SK-N-DZ (cell line): ENCODE measurements around the gene EXOC3L1.

Experiments
- DNase-seq: peaks from one replicate; pipeline ENCODE4 v3.0.0-alpha.2; 2015; ENCODE audit warnings: low spot score

The EXOC3L1 gene

DNA sequence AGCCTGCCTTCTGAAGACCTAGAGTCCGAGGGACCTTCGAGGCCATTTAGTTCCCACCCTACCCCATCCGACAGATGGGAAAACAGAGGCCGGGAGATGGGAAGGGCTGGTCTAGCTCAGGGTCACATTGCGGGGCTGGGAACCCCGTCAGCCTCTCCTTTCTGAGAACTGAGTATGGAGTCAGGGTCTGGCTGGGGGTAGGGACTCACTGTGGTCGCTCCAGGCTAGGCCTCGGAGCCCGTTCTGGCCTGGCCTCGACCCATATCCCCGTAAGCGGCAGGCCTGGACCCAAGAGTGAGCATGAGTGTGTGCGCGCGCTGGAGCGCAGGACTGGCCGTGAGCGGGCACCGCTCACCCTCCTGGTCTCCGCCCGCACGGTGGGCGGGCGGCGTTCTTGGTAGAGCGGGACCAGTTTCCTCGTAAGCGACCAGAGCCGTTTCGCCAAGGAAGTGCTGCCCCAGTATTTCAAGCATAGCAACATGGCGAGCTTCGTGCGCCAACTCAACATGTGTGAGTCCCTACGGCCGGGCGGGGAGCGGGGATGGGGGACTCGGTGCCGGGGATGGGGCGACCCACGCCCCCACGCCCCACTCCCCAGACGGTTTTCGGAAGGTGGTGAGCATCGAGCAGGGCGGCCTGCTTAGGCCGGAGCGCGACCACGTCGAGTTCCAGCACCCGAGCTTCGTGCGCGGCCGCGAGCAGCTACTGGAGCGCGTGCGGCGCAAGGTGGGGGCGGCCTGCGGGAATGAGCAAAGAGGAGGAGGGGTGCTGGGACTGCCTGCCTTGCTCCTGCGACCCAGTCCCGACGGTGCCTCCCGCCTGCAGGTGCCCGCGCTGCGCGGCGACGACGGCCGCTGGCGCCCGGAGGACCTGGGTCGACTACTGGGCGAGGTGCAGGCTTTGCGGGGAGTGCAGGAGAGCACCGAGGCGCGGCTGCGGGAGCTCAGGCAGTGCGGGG, 24.5 kb downstream of the EXOC3L1 start:
- DNase-seq = no peak

DNA sequence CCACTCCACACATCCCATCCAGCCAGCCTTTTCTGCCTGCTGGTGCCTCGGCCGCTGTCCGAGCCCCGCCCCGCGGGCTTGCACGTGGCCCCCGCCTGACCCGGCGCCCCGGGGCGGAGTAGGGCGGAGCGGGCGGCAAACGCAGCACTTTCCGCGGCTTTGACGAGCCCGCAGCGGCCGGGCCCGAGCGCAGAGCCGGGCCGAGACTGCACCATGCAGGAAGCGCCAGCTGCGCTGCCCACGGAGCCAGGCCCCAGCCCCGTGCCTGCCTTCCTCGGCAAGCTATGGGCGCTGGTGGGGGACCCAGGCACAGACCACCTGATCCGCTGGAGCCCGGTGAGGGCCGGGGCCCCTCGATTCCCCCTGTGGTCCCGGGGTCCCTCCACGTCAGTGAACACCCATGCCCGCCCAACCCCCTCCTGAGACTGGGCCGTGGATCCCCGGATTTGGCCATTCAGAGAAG, 25.3 kb downstream of the EXOC3L1 start, which contains the start of gene HSF4:
Gene HSF4, plus strand, starts transcription at position 147 of the 463 bp plus-strand sequence. Its CDS starts 67 bp downstream, at position 214.
- DNase-seq = no peak

DNA sequence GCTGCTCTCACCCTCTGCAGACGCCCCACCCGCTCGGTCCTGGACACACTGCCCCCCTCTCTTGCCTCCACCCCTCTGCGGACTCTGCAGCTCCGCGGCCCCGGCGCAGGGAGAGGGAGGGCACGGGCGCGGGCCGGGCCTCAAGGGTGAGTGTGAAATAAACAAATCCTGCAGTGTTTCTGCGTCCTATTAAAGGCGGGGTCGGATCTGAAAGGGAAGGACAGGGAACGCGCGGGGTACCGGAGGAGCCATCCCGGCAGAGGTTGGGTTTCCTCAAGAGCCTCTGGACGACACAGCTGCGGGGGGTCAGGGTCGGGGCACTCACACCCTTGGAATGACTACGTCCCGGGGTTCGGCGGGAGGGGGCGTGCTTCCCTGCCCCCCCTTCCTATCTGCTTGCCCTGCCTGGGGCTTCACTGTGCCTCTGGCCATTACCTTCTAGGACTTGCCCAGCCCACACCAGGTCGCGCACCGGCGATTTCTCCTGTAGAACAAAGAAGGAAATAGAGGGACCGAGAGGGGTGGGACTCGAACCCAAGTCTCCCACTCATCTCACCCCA, 25.9 kb downstream of the EXOC3L1 start:
- peak; percentile 10 for DNase-seq

GRCh38 chr16:67163164-67163998, 26.6 kb downstream of the EXOC3L1 start:
- peak; percentile 74 for DNase-seq

DNA sequence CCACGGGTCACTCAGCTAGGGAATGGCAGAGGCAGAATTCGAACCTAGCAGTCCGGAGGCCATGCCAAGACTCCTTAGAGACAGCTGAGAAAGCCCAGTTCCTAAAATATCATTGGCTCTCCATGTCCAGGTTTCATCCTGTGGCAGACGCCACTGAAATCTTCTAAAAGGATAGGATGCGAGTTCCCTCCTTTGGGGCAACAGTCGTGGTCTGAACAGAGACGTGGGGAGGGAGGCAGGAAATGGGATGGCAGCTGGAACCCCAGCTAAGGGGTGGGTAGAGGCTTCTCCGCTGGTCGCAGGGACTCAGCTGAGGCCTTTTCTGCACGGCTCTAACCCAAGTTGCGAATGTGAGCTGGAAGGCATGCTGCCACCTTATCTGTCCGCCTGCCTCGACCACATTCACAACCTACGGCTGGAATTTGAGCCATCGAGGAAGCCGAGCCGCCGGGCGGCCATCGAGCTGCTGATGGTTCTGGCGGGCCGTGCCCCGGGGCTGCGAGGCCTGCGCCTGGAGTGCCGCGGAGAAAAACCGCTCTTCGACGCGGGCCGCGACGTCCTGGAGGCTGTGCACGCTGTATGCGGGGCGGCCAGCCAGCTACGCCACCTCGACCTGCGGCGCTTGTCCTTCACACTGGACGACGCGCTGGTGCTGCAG, 27.3 kb downstream of the EXOC3L1 start:
- DNase-seq = no peak

- no peak for DNase-seq
Observed at GRCh38 chr16:67161595-67162058, 28.3 kb downstream of the EXOC3L1 start.

DNA sequence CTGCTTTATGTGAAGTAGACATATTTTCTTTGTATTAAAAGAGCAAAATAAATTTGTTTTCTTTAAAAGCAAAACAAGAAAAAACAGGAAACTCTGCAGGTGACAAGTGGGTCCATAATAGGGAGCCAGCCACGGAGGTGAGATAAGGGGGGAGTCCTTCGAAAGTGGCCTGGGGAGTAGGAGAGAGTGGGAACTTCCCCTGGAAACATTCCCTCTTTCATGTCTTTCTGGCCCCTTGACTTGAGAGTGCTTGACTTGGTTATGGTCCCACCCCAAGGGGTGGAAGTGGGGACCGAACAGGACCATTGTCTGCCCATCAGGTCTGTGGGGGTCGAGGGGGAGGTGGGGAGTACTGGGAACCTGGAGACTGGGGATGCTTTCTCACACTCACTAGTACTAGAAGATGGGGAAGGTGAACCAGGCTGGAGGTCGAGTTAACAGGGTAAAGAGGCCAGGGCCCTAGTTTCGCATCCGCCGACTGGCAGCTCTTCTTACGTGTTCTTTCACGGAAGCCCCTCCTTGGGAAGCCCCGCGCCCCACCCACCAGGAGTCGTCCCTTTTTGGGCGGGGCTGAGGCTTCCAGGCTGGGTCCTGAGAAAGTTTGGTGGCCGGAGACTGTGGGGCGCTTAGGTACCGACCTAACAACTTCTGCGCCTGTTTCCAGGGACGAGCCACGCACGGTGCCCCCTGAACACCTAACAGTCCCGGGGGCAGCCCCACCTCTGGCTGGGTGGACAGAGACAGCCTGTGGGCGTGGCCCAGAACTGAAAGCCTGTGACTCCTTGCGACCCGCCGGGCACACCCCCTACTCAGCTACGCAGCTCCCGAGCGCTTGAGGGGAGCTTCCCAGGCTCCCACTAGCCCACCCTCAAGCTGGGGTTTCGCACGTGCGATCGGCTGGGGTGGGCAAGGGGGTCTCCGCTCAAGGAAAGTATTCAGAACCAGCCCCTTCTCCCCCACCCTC, 31.0 kb downstream of the EXOC3L1 start:
- DNase-seq = no peak

DNA sequence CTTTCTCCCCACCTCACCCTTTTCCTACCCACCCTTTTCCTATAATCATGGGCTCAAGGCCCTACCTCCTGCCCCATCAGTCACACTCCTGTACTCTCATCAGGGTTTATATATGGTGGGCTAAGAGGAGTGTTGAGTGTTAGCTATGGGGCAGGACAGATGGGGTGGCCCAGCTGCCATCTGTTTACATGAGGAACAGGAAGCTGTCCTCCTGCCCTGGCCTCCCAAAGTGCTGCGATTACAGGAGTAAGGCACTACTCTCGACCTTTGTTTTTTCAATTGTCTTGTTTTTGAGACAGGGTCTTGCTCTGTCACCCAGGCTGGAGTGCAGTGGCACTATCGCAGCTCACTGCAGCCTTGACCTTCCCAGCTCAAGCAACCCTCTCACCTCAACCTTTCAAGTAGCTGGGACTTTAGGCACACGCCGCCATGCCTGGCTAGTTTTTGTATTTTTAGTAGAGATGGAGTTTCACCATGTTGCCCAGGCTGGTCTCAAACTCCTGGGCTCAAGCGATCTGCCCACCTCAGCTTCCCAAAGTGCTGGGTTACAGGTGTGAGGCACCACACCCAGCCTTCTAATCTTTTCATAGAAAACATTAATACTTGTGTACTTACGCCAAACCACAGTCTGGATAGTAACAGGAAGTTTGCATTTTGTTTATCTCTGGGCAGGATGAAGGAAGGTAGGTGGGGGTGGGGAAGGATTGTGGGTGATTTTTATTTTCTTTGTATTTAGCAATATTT, 31.9 kb downstream of the EXOC3L1 start:
- no peak for DNase-seq

DNA sequence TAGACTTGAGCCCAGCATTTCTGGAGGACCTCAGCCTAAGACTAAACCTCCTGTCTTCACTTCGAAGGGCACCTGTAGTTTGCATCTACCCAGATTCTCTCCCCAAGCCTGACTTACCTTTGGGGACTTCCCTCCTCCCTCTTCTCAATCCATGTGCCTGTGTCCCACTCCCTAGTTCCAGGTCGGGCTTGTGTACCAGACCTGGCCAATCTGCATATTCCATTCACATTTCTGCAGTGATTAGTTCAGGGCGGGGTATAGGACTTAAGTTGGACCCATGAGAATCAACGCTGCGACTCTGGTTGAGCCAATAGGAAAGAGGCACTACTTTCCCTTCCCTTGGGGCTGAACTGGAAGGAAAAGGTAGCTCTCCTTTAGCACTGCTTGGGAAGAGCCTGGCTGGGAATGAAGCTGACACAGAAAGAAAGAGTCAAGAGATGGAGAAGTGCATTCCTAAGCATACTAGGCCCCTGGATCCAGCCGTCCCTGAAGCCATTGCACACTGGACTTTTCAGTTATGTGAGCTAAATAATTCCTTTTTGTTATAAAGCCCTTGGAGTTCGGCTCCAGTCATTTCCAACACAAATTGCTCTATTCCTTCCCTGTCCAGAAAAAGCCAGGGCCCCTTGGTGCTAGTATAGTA, 32.7 kb downstream of the EXOC3L1 start:
- no peak for DNase-seq

DNA sequence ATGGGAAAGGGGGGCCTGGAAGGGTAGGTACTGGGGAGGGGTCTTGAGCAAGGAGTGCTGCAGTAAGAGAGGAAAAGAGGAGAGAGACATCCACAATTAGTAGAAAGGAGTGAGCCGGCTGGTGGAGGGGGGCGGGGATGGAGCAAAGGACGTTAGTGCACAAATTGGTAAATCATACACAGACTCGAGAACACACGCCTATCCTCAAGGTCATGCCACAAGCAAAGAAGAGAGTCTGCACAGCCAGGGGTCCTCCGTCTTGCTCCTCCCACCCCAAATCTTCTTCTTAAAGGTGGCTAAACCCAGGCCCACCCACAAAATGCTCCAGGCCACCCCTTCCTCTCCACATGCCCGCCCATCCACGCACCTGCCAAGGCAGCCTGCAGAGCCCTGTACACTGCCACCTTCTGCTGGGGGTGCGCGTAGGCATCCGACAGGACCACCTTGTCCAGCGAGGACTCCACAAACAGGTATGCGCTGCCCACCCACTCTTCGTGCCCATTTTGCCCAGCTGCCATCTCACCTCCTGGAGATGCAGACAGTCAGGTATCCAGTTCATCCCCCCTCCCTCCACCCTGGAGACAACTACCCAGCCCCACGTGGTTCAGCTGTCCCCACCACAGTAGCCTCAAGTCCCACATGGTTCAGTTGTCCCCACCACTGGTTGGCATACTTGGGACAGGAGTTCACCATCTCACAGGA, 33.6 kb downstream of the EXOC3L1 start:
- DNase-seq = no peak

- peak; percentile 77 for DNase-seq
Observed at GRCh38 chr16:67155295-67156142, 34.4 kb downstream of the EXOC3L1 start.

DNA sequence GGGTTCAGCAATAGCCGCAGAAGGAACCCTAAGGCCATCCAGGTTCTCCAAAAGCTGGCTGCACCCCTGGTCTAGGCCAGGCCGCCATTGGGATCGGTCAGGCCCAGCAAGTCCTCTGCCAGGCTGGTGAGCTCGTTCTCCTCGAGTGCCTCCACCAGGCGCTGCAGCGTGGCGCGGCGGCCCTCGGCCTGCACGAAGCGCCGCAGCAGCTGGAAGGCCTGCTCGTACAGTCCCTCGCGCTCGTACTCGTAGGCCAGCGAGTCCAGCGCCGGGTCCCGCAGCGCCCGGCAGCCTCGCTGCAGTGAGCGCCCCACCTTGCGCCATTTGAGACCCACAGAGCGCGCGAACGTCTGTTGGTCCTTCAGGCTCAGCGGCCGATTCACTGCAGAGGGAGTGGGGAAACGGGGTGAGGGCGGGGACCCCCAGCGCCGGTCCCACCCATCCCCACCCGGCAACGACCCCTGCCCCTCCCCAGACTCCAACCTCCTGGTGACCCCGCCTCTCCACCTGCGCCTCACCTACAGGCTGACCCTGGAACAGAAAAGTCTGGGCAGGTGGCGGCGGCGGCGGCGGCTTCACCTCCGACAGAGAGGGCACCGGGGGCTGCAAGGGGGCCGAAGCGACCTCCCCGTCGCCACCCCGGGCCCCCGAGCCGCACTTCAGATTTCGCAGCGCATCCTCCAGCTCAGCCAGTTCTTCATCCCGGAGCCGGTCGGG, 35.2 kb downstream of the EXOC3L1 start:
- DNase-seq = peak; percentile 55

DNA sequence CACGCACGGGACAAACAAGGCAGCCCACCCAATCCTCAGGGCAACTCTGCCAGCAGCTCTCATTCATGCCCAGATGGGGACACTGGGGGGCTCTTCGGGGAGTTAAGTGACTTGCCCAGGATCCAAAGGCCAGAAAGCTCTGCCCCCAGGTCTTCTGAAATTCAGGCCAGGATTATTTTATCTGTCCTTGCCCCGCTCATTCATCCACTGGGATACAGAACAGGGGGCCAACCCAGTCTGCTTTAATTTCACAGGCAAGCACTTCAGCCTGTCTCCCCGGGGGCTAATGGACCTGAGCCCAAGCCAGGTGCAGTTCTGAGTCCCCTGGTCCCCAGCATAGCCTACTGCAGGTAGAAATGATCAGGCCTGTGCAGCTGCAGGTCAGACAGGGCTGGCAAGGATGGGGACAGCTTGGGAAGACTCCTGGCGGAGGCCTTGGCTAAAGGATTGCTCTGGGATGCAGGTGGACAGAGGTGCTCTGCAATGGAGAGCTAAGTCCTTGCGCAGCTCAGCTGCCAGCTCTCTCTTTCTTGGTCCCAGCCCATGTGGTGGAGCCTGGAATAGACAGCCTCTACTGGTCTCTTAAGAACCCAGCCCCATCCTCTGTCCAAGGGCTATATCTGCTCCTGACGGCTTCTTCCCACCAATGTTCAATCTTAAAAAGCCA, 38.4 kb downstream of the EXOC3L1 start:
- no peak for DNase-seq

- peak; percentile 74 for DNase-seq
Observed at GRCh38 chr16:67150833-67151396, 39.0 kb downstream of the EXOC3L1 start, which contains the start of gene B3GNT9. Gene B3GNT9 (minus strand): TSS chr16:67150998. CDS start chr16:67150485, 513 bp downstream.

DNA sequence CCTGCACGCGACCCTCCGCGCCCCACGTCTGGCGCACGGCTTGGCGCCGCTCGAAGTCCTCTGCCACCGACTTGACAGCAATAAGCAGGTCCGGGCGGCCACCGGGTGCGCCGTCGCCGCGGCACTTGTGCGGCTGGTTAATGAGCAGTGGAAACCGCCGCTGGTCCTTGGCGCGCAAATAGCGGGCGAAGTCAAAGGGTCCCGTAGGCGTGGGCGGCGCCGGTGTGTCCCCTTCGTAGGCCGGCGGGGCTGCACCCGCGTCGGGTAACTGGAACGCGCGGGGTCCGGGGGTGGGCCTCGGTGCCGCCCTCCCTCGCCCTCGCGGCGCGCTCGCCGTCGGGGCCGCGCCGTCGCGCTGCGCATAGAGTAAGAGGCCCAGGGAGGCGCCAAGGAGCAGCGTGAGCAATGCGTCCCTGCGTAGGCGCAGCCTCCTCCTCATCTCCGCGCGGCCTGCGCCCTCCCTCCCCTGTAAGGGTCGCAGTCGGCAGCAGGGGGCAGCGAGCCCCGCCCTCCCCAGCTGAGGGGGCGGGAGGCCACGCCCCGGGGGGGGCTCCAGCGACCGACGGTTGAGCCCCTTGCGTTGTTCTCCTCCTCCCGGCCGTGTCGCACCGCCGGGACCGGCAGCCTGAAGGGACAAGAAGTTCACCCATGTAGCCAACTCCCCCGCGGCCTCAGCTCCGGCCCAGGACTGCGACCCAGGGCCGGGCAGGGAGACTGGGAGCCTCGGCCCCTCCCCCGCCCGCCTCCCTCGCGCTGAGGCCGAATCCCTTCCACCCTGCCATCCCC, 39.7 kb downstream of the EXOC3L1 start:
- DNase-seq = peak; percentile 86
